ENCODE data around the gene TUBD1.
A peak's percentile ranks its signal among the peaks of the same experiment; 100 is the strongest.
"Not testable (repeated sequence)": the region's sequence is repeated elsewhere in the genome, so short reads cannot be mapped to it uniquely, and the experiment has no call there.

The TUBD1 gene

GRCh38 chr17:59844884-59845594 is 47.7 kb downstream of the TUBD1 start:
- no peaks in the 10 kb centered on the region for H3K27me3 ChIP-seq (ENCODE audit: insufficient read depth, low read length)
- no peak overlapping the region for H3K4me3 ChIP-seq (ENCODE audit: low read depth, low read length)
- peaks cover 27% of the 10 kb centered on the region for H3K4me1 ChIP-seq (ENCODE audit: control insufficient read depth, insufficient read depth, low read length, unreplicated experiment)
- H3K36me3 ChIP-seq (ENCODE audit: insufficient read depth, low read length), result peaks cover 17% of the 10 kb centered on the region
- peaks cover 14% of the 10 kb centered on the region for H3K79me2 ChIP-seq (ENCODE audit: control insufficient read depth, insufficient read depth, low read length, unreplicated experiment)
- H2AFZ ChIP-seq (ENCODE audit: low read length, unreplicated experiment), result no peak overlapping the region
- H3K27ac ChIP-seq (ENCODE audit: low read depth, low read length), result peak overlapping the region; percentile 99

- H3K36me3 ChIP-seq (ENCODE audit: insufficient read depth, low read length), result peaks cover 36% of the 10 kb centered on the region
- H3K4me3 ChIP-seq (ENCODE audit: low read depth, low read length), result no peak overlapping the region
- H3K79me2 ChIP-seq (ENCODE audit: control insufficient read depth, insufficient read depth, low read length, unreplicated experiment), result peaks cover 34% of the 10 kb centered on the region
- peaks cover 24% of the 10 kb centered on the region for H3K4me1 ChIP-seq (ENCODE audit: control insufficient read depth, insufficient read depth, low read length, unreplicated experiment)
- H3K27me3 ChIP-seq (ENCODE audit: insufficient read depth, low read length), result no peaks in the 10 kb centered on the region
- no peak overlapping the region for H2AFZ ChIP-seq (ENCODE audit: low read length, unreplicated experiment)
- H3K27ac ChIP-seq (ENCODE audit: low read depth, low read length), result peak overlapping the region; percentile 99
Measured at GRCh38 chr17:59842901-59843652, 49.7 kb downstream of the TUBD1 start.

GRCh38 chr17:59841882-59842263 is 50.9 kb downstream of the TUBD1 start:
- Histone ChIP-seq H3K36me3 (ENCODE audit: insufficient read depth, low read length) (peaks cover 38% of the 10 kb centered on the region), H3K79me2 (ENCODE audit: control insufficient read depth, insufficient read depth, low read length, unreplicated experiment) (peaks cover 35% of the 10 kb centered on the region), H3K4me1 (ENCODE audit: control insufficient read depth, insufficient read depth, low read length, unreplicated experiment) (peaks cover 28% of the 10 kb centered on the region), H3K27ac (ENCODE audit: low read depth, low read length) (peak overlapping the region; percentile 99), H3K4me3 (ENCODE audit: low read depth, low read length) (peak overlapping the region; percentile 93)
- H2AFZ ChIP-seq (ENCODE audit: low read length, unreplicated experiment); H3K27me3 ChIP-seq (ENCODE audit: insufficient read depth, low read length): not testable (repeated sequence)

- H3K36me3 ChIP-seq (ENCODE audit: insufficient read depth, low read length), result peaks cover 38% of the 10 kb centered on the region
- H3K4me1 ChIP-seq (ENCODE audit: control insufficient read depth, insufficient read depth, low read length, unreplicated experiment), result peaks cover 28% of the 10 kb centered on the region
- peak overlapping the region; percentile 99 for H3K27ac ChIP-seq (ENCODE audit: low read depth, low read length)
- H2AFZ ChIP-seq (ENCODE audit: low read length, unreplicated experiment); H3K27me3 ChIP-seq (ENCODE audit: insufficient read depth, low read length): not testable (repeated sequence)
- peaks cover 35% of the 10 kb centered on the region for H3K79me2 ChIP-seq (ENCODE audit: control insufficient read depth, insufficient read depth, low read length, unreplicated experiment)
- peak overlapping the region; percentile 93 for H3K4me3 ChIP-seq (ENCODE audit: low read depth, low read length)
Measured at GRCh38 chr17:59841091-59841881, 51.5 kb downstream of the TUBD1 start.

GRCh38 chr17:59840329-59841090 is 52.2 kb downstream of the TUBD1 start:
- H3K79me2 ChIP-seq (ENCODE audit: control insufficient read depth, insufficient read depth, low read length, unreplicated experiment), result peaks cover 38% of the 10 kb centered on the region
- H3K4me3 ChIP-seq (ENCODE audit: low read depth, low read length), result peak overlapping the region; percentile 93
- H3K36me3 ChIP-seq (ENCODE audit: insufficient read depth, low read length), result peaks cover 38% of the 10 kb centered on the region
- H3K27me3 ChIP-seq (ENCODE audit: insufficient read depth, low read length), result no peaks in the 10 kb centered on the region
- no peak overlapping the region for H2AFZ ChIP-seq (ENCODE audit: low read length, unreplicated experiment)
- H3K4me1 ChIP-seq (ENCODE audit: control insufficient read depth, insufficient read depth, low read length, unreplicated experiment), result peaks cover 22% of the 10 kb centered on the region
- peak overlapping the region; percentile 99 for H3K27ac ChIP-seq (ENCODE audit: low read depth, low read length)

- Histone ChIP-seq H3K27me3 (ENCODE audit: insufficient read depth, low read length) (no peaks in the 10 kb centered on the region), H3K27ac (ENCODE audit: low read depth, low read length) (peak overlapping the region; percentile 99), H2AFZ (ENCODE audit: low read length, unreplicated experiment) (no peak overlapping the region), H3K79me2 (ENCODE audit: control insufficient read depth, insufficient read depth, low read length, unreplicated experiment) (peaks cover 38% of the 10 kb centered on the region), H3K4me3 (ENCODE audit: low read depth, low read length) (peak overlapping the region; percentile 93), H3K4me1 (ENCODE audit: control insufficient read depth, insufficient read depth, low read length, unreplicated experiment) (peaks cover 15% of the 10 kb centered on the region), H3K36me3 (ENCODE audit: insufficient read depth, low read length) (peaks cover 38% of the 10 kb centered on the region)
Measured at GRCh38 chr17:59839651-59840328, 53.0 kb downstream of the TUBD1 start.

GRCh38 chr17:59838052-59838916 is 54.5 kb downstream of the TUBD1 start:
- H3K4me1 ChIP-seq (ENCODE audit: control insufficient read depth, insufficient read depth, low read length, unreplicated experiment), result peaks cover 12% of the 10 kb centered on the region
- H3K27me3 ChIP-seq (ENCODE audit: insufficient read depth, low read length), result no peaks in the 10 kb centered on the region
- H3K36me3 ChIP-seq (ENCODE audit: insufficient read depth, low read length), result peaks cover 38% of the 10 kb centered on the region
- peaks cover 38% of the 10 kb centered on the region for H3K79me2 ChIP-seq (ENCODE audit: control insufficient read depth, insufficient read depth, low read length, unreplicated experiment)
- no peak overlapping the region for H2AFZ ChIP-seq (ENCODE audit: low read length, unreplicated experiment)
- H3K27ac ChIP-seq (ENCODE audit: low read depth, low read length), result peak overlapping the region; percentile 99
- H3K4me3 ChIP-seq (ENCODE audit: low read depth, low read length), result peak overlapping the region; percentile 93

GRCh38 chr17:59837308-59838051 is 55.3 kb downstream of the TUBD1 start:
- Histone ChIP-seq H3K36me3 (ENCODE audit: insufficient read depth, low read length) (peaks cover 38% of the 10 kb centered on the region), H3K79me2 (ENCODE audit: control insufficient read depth, insufficient read depth, low read length, unreplicated experiment) (peaks cover 38% of the 10 kb centered on the region), H3K27ac (ENCODE audit: low read depth, low read length) (peak overlapping the region; percentile 99), H3K4me1 (ENCODE audit: control insufficient read depth, insufficient read depth, low read length, unreplicated experiment) (peaks cover 18% of the 10 kb centered on the region), H2AFZ (ENCODE audit: low read length, unreplicated experiment) (no peak overlapping the region), H3K27me3 (ENCODE audit: insufficient read depth, low read length) (no peaks in the 10 kb centered on the region), H3K4me3 (ENCODE audit: low read depth, low read length) (peak overlapping the region; percentile 93)

Data from ACC112 (cell line).